A549 (cell line): Measurements from ENCODE around the gene ZNF213. TPM values are rescaled to one million over a fixed set of nuclear protein-coding genes. Genes with fewer than 3 reads are reported as not detected.
A peak's percentile ranks its signal among the peaks of the same experiment; 100 is the strongest.

ENCODE experiments used
- ATAC-seq, 2 experiments: fragments of 200-7000 bp in 1 of 2; fragments of >200 bp in 1 of 2; cut with Nextera tagmentation in 1 of 2; cut with Tn5 transposase in 1 of 2; 3 replicates each; pipeline versions ENCODE4 v1.8.0 to v1.9.1; 2018 to 2020; ENCODE audit warnings: mild to moderate bottlenecking in 1 of 2, moderate library complexity in 1 of 2
- CTCF ChIA-PET: fragments of 300-600 bp; sonication (Branson Sonifier 250); formaldehyde crosslinking; extraction: SDS; loops from one replicate; lab custom pipeline; 2021; ENCODE audit warnings: antibody characterized with exemption, inconsistent platforms; lab: Yijun Ruan, JAX
- POLR2A ChIA-PET: fragments of 350-600 bp; formaldehyde crosslinking; extraction: SDS; loops from one replicate; lab custom pipeline; 2021; ENCODE audit warnings: antibody characterized with exemption, inconsistent platforms; lab: Yijun Ruan, JAX
- DNase-seq, 2 experiments: peaks; one replicate each; pipeline versions ENCODE4 v3.0.0 to v3.0.0-alpha.2; 2011 to 2016; ENCODE audit warnings: low read depth in 1 of 2, low spot score in 1 of 2
- FAIRE-seq: peaks from 2 replicates; lab custom pipeline; 2011; peaks lifted over from hg19 to GRCh38; lab: Jason Lieb, UNC
- H3K27ac ChIP-seq, 2 experiments: fragments of >200 bp; sonication (Bioruptor Twin); formaldehyde crosslinking; 3 replicates each; pipeline ENCODE4 v1.5.1; 2016 to 2017
- H3K4me1 ChIP-seq: fragments of >200 bp; sonication (Bioruptor Twin); formaldehyde crosslinking; 3 replicates; pipeline ENCODE4 v1.6.1; 2016
- H3K4me2 ChIP-seq: fragments of >200 bp; sonication (Bioruptor Twin); formaldehyde crosslinking; 3 replicates; pipeline ENCODE4 v1.6.1; 2016
- H3K4me3 ChIP-seq: fragments of >200 bp; sonication (Bioruptor Twin); formaldehyde crosslinking; 3 replicates; pipeline ENCODE4 v1.5.1; 2016
- H3K9me3 ChIP-seq: fragments of >200 bp; sonication (Bioruptor Twin); formaldehyde crosslinking; 3 replicates; pipeline ENCODE4 v1.6.1; 2016
- EP300 ChIP-seq, 2 experiments: fragments of >200 bp; sonication (Bioruptor Twin); formaldehyde crosslinking; IDR thresholded peaks; 2 replicates in 1 of 2; 3 replicates in 1 of 2; pipeline ENCODE4 v1.6.1; 2016 to 2017
- ESRRA ChIP-seq: fragments of 150-350 bp; IDR thresholded peaks from 2 replicates; pipeline ENCODE4 v1.6.1; 2014; ENCODE audit warnings: mild to moderate bottlenecking, low read length, borderline replicate concordance
- FOSB ChIP-seq: fragments of 250-450 bp; sonication (Bioruptor Pico); IDR thresholded peaks from 2 replicates; pipeline ENCODE4 v1.5.0; 2020; ENCODE audit warnings: mild to moderate bottlenecking, moderate library complexity
- HOXB13 ChIP-seq: fragments of 250-450 bp; sonication (Bioruptor Pico); IDR thresholded peaks from 2 replicates; pipeline ENCODE4 v1.5.0; 2020; ENCODE audit warnings: low read depth, mild to moderate bottlenecking, moderate library complexity
- HOXB5 ChIP-seq: fragments of 250-450 bp; sonication (Bioruptor Pico); IDR thresholded peaks from 2 replicates; pipeline ENCODE4 v1.5.0; 2020; ENCODE audit warnings: mild to moderate bottlenecking, moderate library complexity
- MAFK ChIP-seq: fragments of 450-650 bp; IDR thresholded peaks from 2 replicates; pipeline ENCODE4 v1.6.1; 2014; ENCODE audit not compliant: partially characterized antibody
- NPAS2 ChIP-seq: fragments of 250-450 bp; sonication (Bioruptor Pico); IDR thresholded peaks from 2 replicates; pipeline ENCODE4 v1.8.0; 2022; ENCODE audit warnings: mild to moderate bottlenecking, moderate library complexity, borderline replicate concordance
- RAD21 ChIP-seq, 2 experiments: fragments of >200 bp in 1 of 2; sonication (Bioruptor Twin) in 1 of 2; formaldehyde crosslinking in 1 of 2; IDR thresholded peaks in 1 of 2; conservative IDR thresholded peaks in 1 of 2; 2 replicates in 1 of 2; 3 replicates in 1 of 2; pipeline ENCODE4 v1.6.1; 2012 to 2018; ENCODE audit warnings: inconsistent platforms in 1 of 2
- RARB ChIP-seq: fragments of 250-450 bp; sonication (Bioruptor Pico); IDR thresholded peaks from 2 replicates; pipeline ENCODE4 v1.8.0; 2021; ENCODE audit warnings: mild to moderate bottlenecking, moderate library complexity
- RFX5 ChIP-seq: fragments of 450-650 bp; IDR thresholded peaks from 2 replicates; pipeline ENCODE4 v1.7.1; 2014; ENCODE audit warnings: antibody characterized with exemption, mild to moderate bottlenecking, moderate library complexity
- SMC3 ChIP-seq: fragments of >200 bp; sonication (Bioruptor Twin); formaldehyde crosslinking; IDR thresholded peaks from 3 replicates; pipeline ENCODE4 v1.6.1; 2018; ENCODE audit warnings: inconsistent platforms
- SREBF2 ChIP-seq: fragments of 450-650 bp; IDR thresholded peaks from 2 replicates; pipeline ENCODE4 v1.6.1; 2014; ENCODE audit warnings: mild to moderate bottlenecking, moderate library complexity
- TP53 ChIP-seq: fragments of 250-450 bp; sonication (Bioruptor Pico); IDR thresholded peaks from 2 replicates; pipeline ENCODE4 v1.5.0; 2021; ENCODE audit warnings: mild to moderate bottlenecking, moderate library complexity
- ZNF302 ChIP-seq: fragments of 250-450 bp; sonication (Bioruptor Pico); IDR thresholded peaks from 2 replicates; pipeline ENCODE4 v1.9.0; 2021; ENCODE audit warnings: inconsistent platforms, mild to moderate bottlenecking, moderate library complexity
- WGBS: methylation state at CpG from one replicate; pipeline ENCODE4 v1.1.6; 2017; ENCODE audit errors: missing lambda C conversion rate; 5-methylcytosine and 5-hydroxymethylcytosine counted together
- polyA plus RNA-seq, 4 experiments: library from polyadenylated mRNA; depleted of rRNA in 3 of 4; stranded (reverse); fragments of >200 nt; fragmentation: RNase III in 1 of 4; extraction: RNeasy Plus Mini Kit Qiagen cat#74134 plus additional on column Dnase treatment in 1 of 4; gene quantifications; 2 replicates in 3 of 4; 3 replicates in 1 of 4; pipeline ENCODE4 v1.2.3, GENCODE V29; 2011 to 2017
- TF ChIP-seq, protein P1 (sequence below): fragments of 250-450 bp; sonication (Bioruptor Pico); IDR thresholded peaks from 2 replicates; pipeline ENCODE4 v1.5.0; 2020; ENCODE audit warnings: low read depth, mild to moderate bottlenecking, moderate library complexity
- TF ChIP-seq, protein P2 (sequence below): fragments of >200 bp; sonication (Bioruptor Twin); formaldehyde crosslinking; IDR thresholded peaks from 3 replicates; pipeline ENCODE4 v1.6.1; 2016
- TF ChIP-seq, protein P3 (sequence below): fragments of >200 bp; sonication (Bioruptor Twin); formaldehyde crosslinking; IDR thresholded peaks from 3 replicates; pipeline ENCODE4 v1.5.1; 2016

Gene ZNF213
- polyA plus RNA-seq, 2 of the 4 experiments (the other 2 are of a cell fraction): 0.72 to 6.1 TPM

DNA sequence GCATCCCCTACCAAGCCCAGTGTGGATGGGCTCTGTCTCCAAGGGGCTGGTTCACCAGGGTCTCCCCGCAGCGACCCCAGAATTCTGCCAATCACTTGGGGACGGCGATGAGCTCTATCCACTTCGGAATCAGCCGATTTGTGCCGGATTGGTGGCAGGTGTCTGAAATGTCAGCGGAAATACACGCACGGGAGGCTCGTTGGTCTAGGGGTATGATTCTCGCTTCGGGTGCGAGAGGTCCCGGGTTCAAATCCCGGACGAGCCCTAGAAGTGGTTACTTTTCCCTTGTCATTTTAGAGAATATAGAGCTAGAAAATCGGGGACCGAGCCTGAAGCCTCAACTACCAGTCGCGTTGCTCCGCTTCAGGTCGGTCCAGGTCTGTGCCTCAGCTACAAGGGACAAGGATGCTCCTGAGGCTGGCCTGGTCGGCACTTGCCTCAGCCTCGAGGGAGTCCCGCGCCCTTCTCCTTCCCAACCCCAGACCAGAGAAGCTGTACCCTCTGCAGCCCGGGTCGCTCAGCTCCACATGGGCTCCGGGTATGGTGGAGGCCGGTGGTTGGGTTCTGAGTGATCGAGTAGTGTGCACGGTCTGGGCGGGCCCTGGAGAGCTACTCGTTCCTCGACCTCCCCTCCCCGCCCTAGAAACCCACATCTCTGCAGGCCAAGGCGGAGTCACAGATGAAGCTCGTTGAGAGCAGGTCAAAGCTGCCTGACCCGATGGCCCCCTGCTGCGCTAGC is 37.2 kb downstream of the ZNF213 start (continued):
- TF ChIP-seq, protein P1, sequence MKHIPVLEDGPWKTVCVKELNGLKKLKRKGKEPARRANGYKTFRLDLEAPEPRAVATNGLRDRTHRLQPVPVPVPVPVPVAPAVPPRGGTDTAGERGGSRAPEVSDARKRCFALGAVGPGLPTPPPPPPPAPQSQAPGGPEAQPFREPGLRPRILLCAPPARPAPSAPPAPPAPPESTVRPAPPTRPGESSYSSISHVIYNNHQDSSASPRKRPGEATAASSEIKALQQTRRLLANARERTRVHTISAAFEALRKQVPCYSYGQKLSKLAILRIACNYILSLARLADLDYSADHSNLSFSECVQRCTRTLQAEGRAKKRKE (CRISPR knock-in tag): no peak
- no peak for TF ChIP-seq HOXB13 (CRISPR knock-in tag)
- TF ChIP-seq FOSB (CRISPR knock-in tag): no peak
- TF ChIP-seq MAFK: no peak
- TF ChIP-seq EP300 (IDR thresholded peaks at IDR 0.05): no peak
- no peak for TF ChIP-seq RARB (CRISPR knock-in tag)
- TF ChIP-seq SREBF2: peak; percentile 62
- no peak for TF ChIP-seq TP53
- TF ChIP-seq NPAS2: no peak
- TF ChIP-seq, protein P2, sequence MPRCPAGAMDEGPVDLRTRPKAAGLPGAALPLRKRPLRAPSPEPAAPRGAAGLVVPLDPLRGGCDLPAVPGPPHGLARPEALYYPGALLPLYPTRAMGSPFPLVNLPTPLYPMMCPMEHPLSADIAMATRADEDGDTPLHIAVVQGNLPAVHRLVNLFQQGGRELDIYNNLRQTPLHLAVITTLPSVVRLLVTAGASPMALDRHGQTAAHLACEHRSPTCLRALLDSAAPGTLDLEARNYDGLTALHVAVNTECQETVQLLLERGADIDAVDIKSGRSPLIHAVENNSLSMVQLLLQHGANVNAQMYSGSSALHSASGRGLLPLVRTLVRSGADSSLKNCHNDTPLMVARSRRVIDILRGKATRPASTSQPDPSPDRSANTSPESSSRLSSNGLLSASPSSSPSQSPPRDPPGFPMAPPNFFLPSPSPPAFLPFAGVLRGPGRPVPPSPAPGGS: no peak
- TF ChIP-seq HOXB5 (CRISPR knock-in tag): no peak
- no peak for TF ChIP-seq ESRRA
- no peak for TF ChIP-seq ZNF302 (CRISPR knock-in tag)
- 0 out of 2 replicates have a peak, but pooled peaks have one; percentile 11 for TF ChIP-seq RFX5

DNA sequence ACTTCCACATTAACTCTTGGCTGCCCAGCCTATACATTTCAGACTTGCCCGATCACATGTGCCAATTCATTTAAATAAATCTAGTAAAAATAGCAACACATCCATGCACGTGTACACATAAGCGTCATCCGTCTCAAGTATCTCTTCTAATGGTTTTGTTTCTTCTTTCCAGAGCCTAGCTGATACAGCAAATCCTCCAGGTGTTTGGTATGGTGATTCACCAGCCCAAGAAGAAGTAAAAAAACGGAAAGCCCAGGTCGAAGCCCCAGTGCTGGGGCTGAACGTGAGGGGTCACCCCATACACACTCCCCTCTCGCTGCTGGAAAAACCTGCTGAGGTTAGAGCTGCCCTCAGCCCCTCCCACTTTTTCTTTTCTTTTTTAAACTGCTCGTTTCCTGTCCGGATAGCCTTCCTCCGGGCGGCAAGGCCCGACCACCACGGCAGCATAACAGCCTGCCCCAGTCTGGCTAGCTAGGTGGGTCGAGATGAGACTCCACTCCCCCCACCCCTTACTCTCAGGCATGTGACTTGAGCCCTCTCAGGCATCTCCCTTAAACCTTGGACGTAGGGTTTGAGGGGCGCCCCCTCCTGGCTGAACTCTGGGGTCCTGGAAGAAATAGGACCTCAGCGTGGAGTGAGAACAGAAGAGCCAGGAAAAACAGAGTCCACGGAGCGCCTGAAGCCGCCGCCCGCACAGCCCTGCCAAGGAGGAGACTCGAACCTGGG is 39.2 kb downstream of the ZNF213 start:
- peak; percentile 32 to 36 for ATAC-seq
- Histone ChIP-seq H3K27ac (peak overlapping the region; percentile 37 to 79; a peak in 5 of 6 replicates), H3K4me3 (peak overlapping the region; percentile 51), H3K4me2 (peak overlapping the region; percentile 76), H3K9me3 (no peaks in the 10 kb centered on the region), H3K4me1 (peaks cover 20% of the 10 kb centered on the region; the same call in 2 of the 3 replicates)
- DNase-seq: peak; percentile 76 to 85
- ChIA-PET POLR2A (interaction anchor here (1.0 to 1.5 kb wide), 3 partner anchors 9 to 24 kb away, joined by 3 to 5 read pairs (median 3); no protein-coding TSS in a partner anchor), CTCF (interaction anchor here (0.6 to 5.5 kb wide), 17 partner anchors 8 to 325 kb away, joined by 3 to 40 read pairs (median 5); partner anchors contain the start of gene IL32)
- WGBS: 4% methylated on average over 24 of the region's 24 CpGs
- FAIRE-seq: no peak
- TF ChIP-seq MAFK (peak; percentile 58), NPAS2 (no peak), RAD21 (conservative IDR thresholded peaks at IDR 0.05 in 1 of 2, IDR thresholded peaks at IDR 0.05 in 1 of 2) (peak in 1 of 2 experiments; percentile 22; a peak in 2 of 5 replicates), SMC3 (peak; percentile 31; the same call in 1 of the 3 replicates)
- TF ChIP-seq, protein P3, sequence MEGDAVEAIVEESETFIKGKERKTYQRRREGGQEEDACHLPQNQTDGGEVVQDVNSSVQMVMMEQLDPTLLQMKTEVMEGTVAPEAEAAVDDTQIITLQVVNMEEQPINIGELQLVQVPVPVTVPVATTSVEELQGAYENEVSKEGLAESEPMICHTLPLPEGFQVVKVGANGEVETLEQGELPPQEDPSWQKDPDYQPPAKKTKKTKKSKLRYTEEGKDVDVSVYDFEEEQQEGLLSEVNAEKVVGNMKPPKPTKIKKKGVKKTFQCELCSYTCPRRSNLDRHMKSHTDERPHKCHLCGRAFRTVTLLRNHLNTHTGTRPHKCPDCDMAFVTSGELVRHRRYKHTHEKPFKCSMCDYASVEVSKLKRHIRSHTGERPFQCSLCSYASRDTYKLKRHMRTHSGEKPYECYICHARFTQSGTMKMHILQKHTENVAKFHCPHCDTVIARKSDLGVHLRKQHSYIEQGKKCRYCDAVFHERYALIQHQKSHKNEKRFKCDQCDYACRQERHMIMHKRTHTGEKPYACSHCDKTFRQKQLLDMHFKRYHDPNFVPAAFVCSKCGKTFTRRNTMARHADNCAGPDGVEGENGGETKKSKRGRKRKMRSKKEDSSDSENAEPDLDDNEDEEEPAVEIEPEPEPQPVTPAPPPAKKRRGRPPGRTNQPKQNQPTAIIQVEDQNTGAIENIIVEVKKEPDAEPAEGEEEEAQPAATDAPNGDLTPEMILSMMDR: peak; percentile 61
